ENCODE measurements around the gene FAM131B.

DNA sequence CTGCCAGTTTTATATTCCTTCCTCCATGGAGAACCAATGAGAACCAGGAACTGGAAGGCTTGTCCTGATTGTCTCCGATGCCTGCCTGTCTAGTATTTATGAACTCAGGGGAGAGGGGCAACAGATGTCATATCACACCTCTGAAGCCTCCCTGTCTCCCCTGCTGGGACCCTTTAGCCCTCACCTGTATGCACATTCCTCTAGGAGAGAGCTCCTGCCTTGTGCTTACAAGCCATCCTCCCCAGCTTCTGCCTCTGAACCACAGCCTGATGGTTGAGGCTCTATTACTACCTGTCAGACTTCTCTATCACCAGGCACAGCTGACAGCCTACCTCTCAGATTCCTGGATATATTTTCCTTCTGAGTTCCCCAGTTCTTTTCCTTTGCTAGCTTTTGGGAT, 5.9 kb upstream of the FAM131B start:
- no peak for TF ChIP-seq CTBP1 (IDR thresholded peaks at IDR 0.05; ENCODE audit: borderline replicate concordance)
- TF ChIP-seq, protein P1, sequence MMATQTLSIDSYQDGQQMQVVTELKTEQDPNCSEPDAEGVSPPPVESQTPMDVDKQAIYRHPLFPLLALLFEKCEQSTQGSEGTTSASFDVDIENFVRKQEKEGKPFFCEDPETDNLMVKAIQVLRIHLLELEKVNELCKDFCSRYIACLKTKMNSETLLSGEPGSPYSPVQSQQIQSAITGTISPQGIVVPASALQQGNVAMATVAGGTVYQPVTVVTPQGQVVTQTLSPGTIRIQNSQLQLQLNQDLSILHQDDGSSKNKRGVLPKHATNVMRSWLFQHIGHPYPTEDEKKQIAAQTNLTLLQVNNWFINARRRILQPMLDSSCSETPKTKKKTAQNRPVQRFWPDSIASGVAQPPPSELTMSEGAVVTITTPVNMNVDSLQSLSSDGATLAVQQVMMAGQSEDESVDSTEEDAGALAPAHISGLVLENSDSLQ (IDR thresholded peaks at IDR 0.05), result no peak

Measured in HEK293T (cell line).